Colonic mucosa (tissue), 4 donors: ENCODE results near the gene TPM1. TPM values are rescaled to one million over a fixed set of nuclear protein-coding genes. Genes with fewer than 3 reads are reported as not detected.
"Not testable (repeated sequence)": the region's sequence is repeated elsewhere in the genome, so short reads cannot be mapped to it uniquely, and the experiment has no call there.

Experiments used
- DNase-seq: peaks from one replicate; pipeline ENCODE4 v3.0.0-alpha.2; 2020
- H3K27ac ChIP-seq: fragments of 200-600 bp; one replicate; pipeline ENCODE4 v1.8.0; 2021
- H3K27me3 ChIP-seq: fragments of 200-600 bp; one replicate; pipeline ENCODE4 v1.8.0; 2021
- H3K36me3 ChIP-seq: fragments of 200-600 bp; one replicate; pipeline ENCODE4 v1.8.0; 2021
- H3K4me1 ChIP-seq: fragments of 200-600 bp; one replicate; pipeline ENCODE4 v1.8.0; 2021; ENCODE audit warnings: mild to moderate bottlenecking
- H3K4me3 ChIP-seq: fragments of 200-600 bp; one replicate; pipeline ENCODE4 v1.8.0; 2021
- H3K9ac ChIP-seq, 2 donors: one replicate each; pipeline ENCODE4 v1.7.0; 2013; ENCODE audit warnings: control low read depth in 2 of 2, low read depth in 2 of 2, low read length in 2 of 2
- H3K9me3 ChIP-seq: fragments of 200-600 bp; one replicate; pipeline ENCODE4 v1.8.0; 2021
- CTCF ChIP-seq: fragments of 200-600 bp; IDR thresholded peaks from one replicate; pipeline ENCODE4 v1.8.0; 2022; ENCODE audit warnings: antibody characterized with exemption, mild to moderate bottlenecking
- intact Hi-C: fragments of 100-400 bp; cut with DNase I; formaldehyde crosslinking; loops from one replicate; pipeline ENCODE4 v1.14.1; 2022
- total RNA-seq, 2 donors: library from RNA; stranded (reverse); fragmentation: NEBNext Ultra II Directional in 1 of 2; extraction: Animal tissue kit (Norgen Biotek cat#: 25700) in 1 of 2; gene quantifications; one replicate each; pipeline ENCODE4 v1.2.1, GENCODE V29; 2021
- donor health status: healthy.
- donor health status: DM: no; HTN: no; CAD: no.
- donor health status: DM: no; HTN: no; CAD: no.

Gene TPM1
- total RNA-seq, 2 donors from 2014 or later: 423 to 769 TPM

GRCh38 chr15:63093486-63094205 is 51.1 kb downstream of the TPM1 start:
- peak; percentile 92 for DNase-seq
- peak; percentile 80 for TF ChIP-seq CTCF
- Histone ChIP-seq H3K27ac (no peak overlapping the region), H3K9ac (no peak overlapping the region), H3K27me3 (no peaks in the 10 kb centered on the region), H3K4me3 (no peak overlapping the region), H3K9me3 (no peaks in the 10 kb centered on the region), H3K4me1 (no peaks in the 10 kb centered on the region), H3K36me3 (no peaks in the 10 kb centered on the region)
- intact Hi-C loops: loop anchor here (2.0 to 5.0 kb wide), 3 partner anchors 45 to 311 kb away; no protein-coding TSS in a partner anchor

GRCh38 chr15:63094495-63094931 is 52.0 kb downstream of the TPM1 start:
- Histone ChIP-seq H3K36me3 (no peaks in the 10 kb centered on the region), H3K4me3 (no peak overlapping the region), H3K4me1 (no peaks in the 10 kb centered on the region), H3K27ac (no peak overlapping the region), H3K27me3 (no peaks in the 10 kb centered on the region), H3K9me3 (no peaks in the 10 kb centered on the region), H3K9ac (no peak overlapping the region)
- intact Hi-C loops: loop anchor here (5.0 kb wide), 2 partner anchors 247 to 312 kb away; no protein-coding TSS in a partner anchor
- no peak for TF ChIP-seq CTCF
- no peak for DNase-seq

GRCh38 chr15:63096178-63096577 is 53.6 kb downstream of the TPM1 start:
- intact Hi-C loops: no loop called here
- Histone ChIP-seq H3K9ac (no peak overlapping the region), H3K4me1 (no peaks in the 10 kb centered on the region), H3K27ac (no peak overlapping the region), H3K4me3 (no peak overlapping the region), H3K36me3 (no peaks in the 10 kb centered on the region), H3K27me3 (no peaks in the 10 kb centered on the region), H3K9me3 (no peaks in the 10 kb centered on the region)
- no peak for DNase-seq
- no peak for TF ChIP-seq CTCF

GRCh38 chr15:63098901-63099300 is 56.4 kb downstream of the TPM1 start:
- H3K36me3 ChIP-seq, H3K9me3 ChIP-seq, H3K4me1 ChIP-seq, DNase-seq, intact Hi-C loops, H3K27ac ChIP-seq, H3K4me3 ChIP-seq, H3K9ac ChIP-seq, H3K27me3 ChIP-seq: not testable (repeated sequence)

GRCh38 chr15:63099581-63099980 is 57.0 kb downstream of the TPM1 start:
- H3K36me3 ChIP-seq, DNase-seq, H3K27ac ChIP-seq, H3K9ac ChIP-seq, H3K4me1 ChIP-seq, H3K4me3 ChIP-seq, intact Hi-C loops, H3K27me3 ChIP-seq, H3K9me3 ChIP-seq: not testable (repeated sequence)

GRCh38 chr15:63103416-63103815 is 60.9 kb downstream of the TPM1 start:
- H3K4me1 ChIP-seq: no peaks in the 10 kb centered on the region
- no peaks in the 10 kb centered on the region for H3K27me3 ChIP-seq
- intact Hi-C loops: no loop called here
- H3K9me3 ChIP-seq: no peaks in the 10 kb centered on the region
- no peak for TF ChIP-seq CTCF
- H3K27ac ChIP-seq: no peak overlapping the region
- H3K36me3 ChIP-seq: no peaks in the 10 kb centered on the region
- DNase-seq: no peak
- H3K9ac ChIP-seq: no peak overlapping the region
- H3K4me3 ChIP-seq: no peak overlapping the region
